DOHH2 (cell line): ENCODE data around the gene POLR2I.

Experiments used
- H3F3A ChIP-seq: fragments of 200-600 bp; sonication (generic), shearing (Covaris generic); 2 replicates; pipeline ENCODE4 v1.6.0; 2016; ENCODE audit warnings: antibody characterized with exemption, mild to moderate bottlenecking; ENCODE audit not compliant: control insufficient read depth, insufficient read depth
- H3K27ac ChIP-seq: fragments of 200-600 bp; sonication (generic); 2 replicates; pipeline ENCODE4 v1.5.1; 2014; ENCODE audit warnings: low read depth, mild to moderate bottlenecking, low read length, moderate library complexity
- H3K27me3 ChIP-seq: fragments of 200-600 bp; sonication (generic); 2 replicates; pipeline ENCODE4 v1.6.1; 2014; ENCODE audit warnings: mild to moderate bottlenecking, low read length, mixed read lengths; ENCODE audit not compliant: control insufficient read depth
- H3K36me3 ChIP-seq: fragments of 200-600 bp; sonication (generic); 2 replicates; pipeline ENCODE4 v1.6.1; 2014; ENCODE audit warnings: mild to moderate bottlenecking, low read length, moderate library complexity, mixed read lengths; ENCODE audit not compliant: control insufficient read depth
- H3K4me1 ChIP-seq: fragments of 200-600 bp; sonication (generic); 2 replicates; pipeline ENCODE4 v1.6.1; 2014; ENCODE audit warnings: mild to moderate bottlenecking, low read length, mixed read lengths; ENCODE audit not compliant: control insufficient read depth
- H3K4me2 ChIP-seq: fragments of 200-600 bp; sonication (generic); 2 replicates; pipeline ENCODE4 v1.6.0; 2014; ENCODE audit warnings: mild to moderate bottlenecking, low read length, moderate library complexity
- H3K4me3 ChIP-seq: fragments of 200-600 bp; sonication (generic); 2 replicates; pipeline ENCODE4 v1.5.1; 2014; ENCODE audit warnings: mild to moderate bottlenecking, low read length, mixed read lengths
- H3K79me2 ChIP-seq: fragments of 200-600 bp; sonication (generic); 2 replicates; pipeline ENCODE4 v1.6.1; 2014; ENCODE audit warnings: mild to moderate bottlenecking, low read length, mixed read lengths; ENCODE audit not compliant: control insufficient read depth
- H3K9me2 ChIP-seq: fragments of 200-600 bp; sonication (generic); replicated peaks from 2 replicates; pipeline ENCODE4 v1.6.1; 2014; ENCODE audit warnings: mild to moderate bottlenecking, low read length, mixed read lengths; ENCODE audit not compliant: control insufficient read depth
- H3K9me3 ChIP-seq: fragments of 200-600 bp; sonication (generic); 2 replicates; pipeline ENCODE4 v1.6.1; 2014; ENCODE audit warnings: antibody characterized with exemption, low read length, mixed read lengths; ENCODE audit not compliant: control insufficient read depth, insufficient read depth
- H4K20me1 ChIP-seq: fragments of 200-600 bp; sonication (generic); 2 replicates; pipeline ENCODE4 v1.6.0; 2014; ENCODE audit warnings: low read depth, mild to moderate bottlenecking, antibody characterized with exemption, low read length, moderate library complexity; ENCODE audit not compliant: control insufficient read depth, insufficient read depth
- CTCF ChIP-seq: fragments of 200-600 bp; sonication (generic); IDR thresholded peaks from one replicate; pipeline ENCODE4 v1.5.1; 2014; ENCODE audit warnings: antibody characterized with exemption, mild to moderate bottlenecking, low read depth, low read length; ENCODE audit not compliant: poor library complexity, severe bottlenecking
- EZH2phosphoT487 ChIP-seq: fragments of 200-600 bp; sonication (generic); IDR thresholded peaks from 2 replicates; pipeline ENCODE4 v1.6.1; 2017; ENCODE audit warnings: borderline replicate concordance, mild to moderate bottlenecking, antibody characterized with exemption, low read length, moderate library complexity, mixed read lengths

POLR2I gene

GRCh38 chr19:36114721-36115452, at the start of gene POLR2I:
Gene POLR2I, minus strand, starts transcription at chr19:36114875. Its CDS starts 19 bp downstream, at chr19:36114856.
- Histone ChIP-seq H3K79me2 (peaks cover 38% of the 10 kb centered on the region), H4K20me1 (peaks cover 6% of the 10 kb centered on the region; the same call in 1 of the 2 replicates), H3K27ac (peak within 1 kb of the TSS; percentile 69), H3K4me3 (peak within 1 kb of the TSS; percentile 99), H3K27me3 (no peaks in the 10 kb centered on the region), H3F3A (no peaks in the 10 kb centered on the region), H3K36me3 (peaks cover 51% of the 10 kb centered on the region), H3K4me1 (peaks cover 29% of the 10 kb centered on the region), H3K9me3 (no peaks in the 10 kb centered on the region), H3K9me2 (no peaks in the 10 kb centered on the region), H3K4me2 (peak within 1 kb of the TSS; percentile 79)
- no peak for TF ChIP-seq CTCF
- no peak for TF ChIP-seq EZH2phosphoT487

DNA sequence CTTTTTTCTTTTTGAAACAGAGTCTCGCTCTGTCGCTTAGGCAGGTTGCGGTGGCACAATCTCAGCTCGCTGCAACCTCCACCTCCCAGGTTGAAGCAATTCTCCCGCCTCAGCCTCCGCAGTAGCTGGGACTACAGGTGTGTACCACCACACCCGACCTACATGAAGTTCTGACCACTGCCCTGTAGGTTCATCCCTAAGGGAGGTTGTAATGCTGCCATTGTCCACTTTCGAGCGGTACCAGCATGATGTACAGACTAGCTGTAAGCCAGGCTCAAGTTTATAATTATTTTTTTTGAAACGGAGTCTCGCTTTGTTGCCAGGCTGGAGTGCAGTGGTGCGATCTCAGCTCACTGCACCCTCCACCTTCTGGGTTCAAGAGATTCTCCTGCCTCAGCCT, 49.1 kb upstream of the POLR2I start:
- Histone ChIP-seq H3K4me3 (no peak overlapping the region), H4K20me1 (no peaks in the 10 kb centered on the region), H3K36me3 (no peaks in the 10 kb centered on the region), H3K79me2 (no peaks in the 10 kb centered on the region), H3K9me3 (no peaks in the 10 kb centered on the region), H3K27me3 (no peaks in the 10 kb centered on the region), H3F3A (no peaks in the 10 kb centered on the region), H3K27ac (no peak overlapping the region), H3K4me2 (no peak overlapping the region), H3K9me2 (no peaks in the 10 kb centered on the region), H3K4me1 (no peaks in the 10 kb centered on the region)
- no peak for TF ChIP-seq EZH2phosphoT487
- TF ChIP-seq CTCF = no peak

DNA sequence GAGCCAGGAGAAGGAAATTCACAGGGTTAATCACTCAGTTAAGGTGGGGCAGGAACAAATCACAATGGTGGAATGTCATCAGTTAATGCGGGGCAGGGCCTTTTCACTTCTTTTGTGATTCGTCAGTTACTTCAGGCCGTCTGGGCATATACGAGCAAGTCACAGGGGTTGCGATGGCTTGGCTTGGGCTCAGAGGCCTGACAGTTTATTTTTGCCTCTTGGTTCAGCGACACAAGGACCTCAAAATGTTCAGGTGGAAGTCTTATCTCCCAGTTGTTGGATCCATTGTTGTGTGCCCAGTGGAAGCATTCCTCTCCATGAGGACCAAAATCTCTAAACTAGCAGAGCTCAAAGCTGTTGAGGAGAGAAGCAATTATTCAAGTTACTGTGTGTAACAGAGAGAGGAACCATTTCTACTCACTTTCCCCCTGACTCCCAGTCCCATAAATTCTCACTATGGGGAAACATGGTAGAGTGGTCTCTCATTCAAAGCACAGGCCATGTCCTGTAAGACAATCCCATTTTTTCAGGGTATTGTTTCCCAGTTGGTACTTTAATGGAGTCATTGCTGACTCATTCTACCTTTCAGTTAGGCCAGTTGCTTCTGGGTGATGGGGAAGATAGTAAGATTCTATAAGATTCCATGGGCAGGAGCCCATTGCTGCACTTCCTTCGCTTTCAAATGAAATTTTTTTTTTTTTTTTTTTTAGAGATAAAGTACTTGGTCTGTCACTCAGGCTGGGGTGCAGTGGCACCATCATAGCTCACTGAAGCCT, 46.3 kb upstream of the POLR2I start:
- H3K9me3 ChIP-seq = no peaks in the 10 kb centered on the region
- no peaks in the 10 kb centered on the region for H3K9me2 ChIP-seq
- no peaks in the 10 kb centered on the region for H3K27me3 ChIP-seq
- H3K4me3 ChIP-seq = no peak overlapping the region
- H3K4me1 ChIP-seq = no peaks in the 10 kb centered on the region
- TF ChIP-seq EZH2phosphoT487 = no peak
- no peak for TF ChIP-seq CTCF
- no peak overlapping the region for H3K27ac ChIP-seq
- no peaks in the 10 kb centered on the region for H3F3A ChIP-seq
- H3K79me2 ChIP-seq = no peaks in the 10 kb centered on the region
- no peaks in the 10 kb centered on the region for H4K20me1 ChIP-seq
- H3K36me3 ChIP-seq = no peaks in the 10 kb centered on the region
- no peak overlapping the region for H3K4me2 ChIP-seq
